H1 (cell line): Measurements from ENCODE around the gene KSR2. TPM values are rescaled to one million over a fixed set of nuclear protein-coding genes. Genes with fewer than 3 reads are reported as not detected.
A peak's percentile ranks its signal among the peaks of the same experiment; 100 is the strongest.

Source experiments
- CTCF ChIA-PET: fragments of 300-600 bp; sonication (Branson Sonifier 250); formaldehyde crosslinking; loops from one replicate; lab custom pipeline; 2021; ENCODE audit not compliant: partially characterized antibody; lab: Charles Lee
- POLR2A ChIA-PET: fragments of 300-600 bp; sonication (Branson Sonifier 250); formaldehyde crosslinking; loops from one replicate; lab custom pipeline; 2021; ENCODE audit warnings: inconsistent platforms; ENCODE audit not compliant: partially characterized antibody; lab: Charles Lee
- DNase-seq, 2 experiments: peaks; one replicate each; pipeline versions ENCODE4 v3.0.0 to v3.0.0-alpha.2; 2010 to 2022; ENCODE audit warnings: low spot score in 2 of 2, low read depth in 1 of 2, mixed read lengths in 1 of 2
- FAIRE-seq: peaks from 2 replicates; lab custom pipeline; 2011; peaks lifted over from hg19 to GRCh38; lab: Jason Lieb, UNC
- H2AFZ ChIP-seq: 2 replicates; pipeline ENCODE4 v1.8.1; 2012; ENCODE audit warnings: low read length, inconsistent platforms
- H2AK5ac ChIP-seq: 2 replicates; pipeline ENCODE4 v1.6.1; 2013; ENCODE audit warnings: low read depth, low read length
- H2BK120ac ChIP-seq: replicated peaks from 2 replicates; pipeline ENCODE3; 2013; ENCODE audit warnings: low read depth, low read length, inconsistent platforms
- H2BK12ac ChIP-seq: 2 replicates; pipeline ENCODE4 v1.6.1; 2013; ENCODE audit warnings: low read depth, low read length
- H2BK15ac ChIP-seq: 2 replicates; pipeline ENCODE4 v1.6.1; 2013; ENCODE audit warnings: low read length
- H2BK20ac ChIP-seq: 2 replicates; pipeline ENCODE4 v1.6.1; 2013; ENCODE audit warnings: low read length
- H2BK5ac ChIP-seq: 2 replicates; pipeline ENCODE4 v1.6.1; 2013; ENCODE audit warnings: low read depth, low read length
- H3K14ac ChIP-seq: 2 replicates; pipeline ENCODE4 v1.6.1; 2013; ENCODE audit warnings: inconsistent platforms; ENCODE audit not compliant: insufficient read length
- H3K18ac ChIP-seq: 2 replicates; pipeline ENCODE4 v1.6.1; 2013; ENCODE audit warnings: low read length; ENCODE audit errors: extremely low read depth
- H3K23ac ChIP-seq: 2 replicates; pipeline ENCODE4 v1.6.1; 2013; ENCODE audit warnings: inconsistent platforms; ENCODE audit not compliant: insufficient read length
- H3K23me2 ChIP-seq: 2 replicates; pipeline ENCODE4 v1.6.1; 2013; ENCODE audit warnings: low read depth, low read length
- H3K27ac ChIP-seq: 2 replicates; pipeline ENCODE4 v1.6.1; 2011; ENCODE audit warnings: low read depth, low read length, inconsistent platforms
- H3K27me3 ChIP-seq, 4 experiments: replicated peaks in 1 of 4; 1 replicate in 1 of 4; 2 replicates in 3 of 4; pipeline versions ENCODE4 v1.6.1 to v1.8.1; 2011 to 2013; ENCODE audit warnings: low read length in 3 of 4, mild to moderate bottlenecking in 3 of 4, inconsistent platforms in 2 of 4, mixed read lengths in 2 of 4, moderate library complexity in 1 of 4; ENCODE audit not compliant: control insufficient read depth in 3 of 4, insufficient read depth in 3 of 4; ENCODE audit errors: extremely low read depth in 1 of 4
- H3K36me3 ChIP-seq, 4 experiments: 2 replicates each; pipeline versions ENCODE4 v1.6.1 to v1.8.1; 2011 to 2013; ENCODE audit warnings: mild to moderate bottlenecking in 4 of 4, low read length in 3 of 4, moderate library complexity in 2 of 4, control low read depth in 1 of 4, inconsistent platforms in 1 of 4; ENCODE audit not compliant: insufficient read depth in 4 of 4, control insufficient read depth in 2 of 4
- H3K4ac ChIP-seq: replicated peaks from 2 replicates; pipeline ENCODE3; 2013; ENCODE audit warnings: low read length, low read depth, mixed read lengths, inconsistent platforms; ENCODE audit not compliant: insufficient read length
- H3K4me1 ChIP-seq, 4 experiments: replicated peaks in 1 of 4; 1 replicate in 1 of 4; 2 replicates in 3 of 4; pipeline versions ENCODE4 v1.6.1 to v1.8.1; 2011 to 2013; ENCODE audit warnings: low read length in 3 of 4, inconsistent platforms in 2 of 4, mixed read lengths in 1 of 4; ENCODE audit not compliant: insufficient read depth in 4 of 4, control insufficient read depth in 3 of 4
- H3K4me2 ChIP-seq, 2 experiments: 2 replicates each; pipeline versions ENCODE4 v1.6.1 to v1.8.1; 2011 to 2013; ENCODE audit warnings: low read depth in 2 of 2, low read length in 2 of 2, control low read depth in 1 of 2, inconsistent platforms in 1 of 2, mild to moderate bottlenecking in 1 of 2; ENCODE audit not compliant: insufficient read depth in 1 of 2
- H3K4me3 ChIP-seq, 4 experiments: fragments of 200-600, 300-600 bp in 1 of 4; sonication (generic), shearing (Covaris generic), sonication (Bioruptor Twin) in 1 of 4; 2 replicates each; pipeline versions ENCODE4 v1.5.1 to v1.8.1; 2011 to 2016; ENCODE audit warnings: low read length in 4 of 4, low read depth in 3 of 4, control low read depth in 2 of 4, inconsistent platforms in 2 of 4, mild to moderate bottlenecking in 2 of 4, mixed read lengths in 1 of 4, moderate library complexity in 1 of 4; ENCODE audit not compliant: insufficient read depth in 2 of 4; ENCODE audit errors: extremely low read depth in 1 of 4
- H3K56ac ChIP-seq: replicated peaks from 2 replicates; pipeline ENCODE3; 2013; ENCODE audit warnings: low read depth, mild to moderate bottlenecking, mixed read lengths, low read length, inconsistent platforms; ENCODE audit not compliant: insufficient read length
- H3K79me1 ChIP-seq: 2 replicates; pipeline ENCODE4 v1.6.1; 2013; ENCODE audit warnings: low read depth, low read length, control low read depth
- H3K79me2 ChIP-seq, 2 experiments: 2 replicates each; pipeline versions ENCODE4 v1.6.1 to v1.8.1; 2012 to 2013; ENCODE audit warnings: low read length in 2 of 2, mild to moderate bottlenecking in 2 of 2, inconsistent platforms in 1 of 2; ENCODE audit not compliant: insufficient read depth in 2 of 2, control insufficient read depth in 1 of 2
- H3K9ac ChIP-seq, 4 experiments: replicated peaks in 1 of 4; 1 replicate in 1 of 4; 2 replicates in 3 of 4; pipeline versions ENCODE4 v1.6.1 to v1.8.1; 2011 to 2013; ENCODE audit warnings: low read depth in 3 of 4, low read length in 3 of 4, control low read depth in 2 of 4, mild to moderate bottlenecking in 2 of 4, moderate library complexity in 2 of 4, inconsistent platforms in 1 of 4; ENCODE audit errors: extremely low read depth in 1 of 4
- H3K9me3 ChIP-seq, 2 experiments: 2 replicates each; pipeline versions ENCODE4 v1.6.1 to v1.8.1; 2012 to 2013; ENCODE audit warnings: mild to moderate bottlenecking in 2 of 2, moderate library complexity in 2 of 2, control low read depth in 1 of 2, inconsistent platforms in 1 of 2, low read depth in 1 of 2, low read length in 1 of 2, mixed read lengths in 1 of 2; ENCODE audit not compliant: insufficient read depth in 2 of 2
- H4K20me1 ChIP-seq, 2 experiments: replicated peaks in 1 of 2; 2 replicates each; pipeline versions ENCODE3 to v1.8.1; 2011 to 2013; ENCODE audit warnings: inconsistent platforms in 2 of 2, low read length in 2 of 2, mild to moderate bottlenecking in 1 of 2; ENCODE audit not compliant: insufficient read depth in 2 of 2, control insufficient read depth in 1 of 2
- H4K5ac ChIP-seq: 2 replicates; pipeline ENCODE4 v1.6.1; 2013; ENCODE audit warnings: low read length, low read depth, mixed read lengths, inconsistent platforms; ENCODE audit not compliant: insufficient read length
- H4K8ac ChIP-seq: 2 replicates; pipeline ENCODE4 v1.8.0; 2013; ENCODE audit warnings: mild to moderate bottlenecking, moderate library complexity, low read length, inconsistent platforms; ENCODE audit not compliant: insufficient read depth; ENCODE audit errors: extremely low read depth
- H4K91ac ChIP-seq: replicated peaks from 2 replicates; pipeline ENCODE3; 2013; ENCODE audit warnings: low read length, mixed read lengths, inconsistent platforms; ENCODE audit not compliant: insufficient read length
- WGBS, 2 experiments: shearing (Covaris generic) in 1 of 2; methylation state at CpG; one replicate each; pipeline versions ENCODE4 v1.1.6 to v1.1.7; 2013 to 2015; ENCODE audit warnings: low lambda C conversion rate in 2 of 2, mixed read lengths in 2 of 2, inconsistent platforms in 1 of 2, low coverage in 1 of 2, missing lambda C conversion rate in 1 of 2; ENCODE audit not compliant: insufficient replicate concordance in 2 of 2, insufficient coverage in 1 of 2, insufficient read length in 1 of 2; ENCODE audit errors: extremely low coverage in 1 of 2, missing lambda C conversion rate in 1 of 2; 5-methylcytosine and 5-hydroxymethylcytosine counted together
- polyA plus RNA-seq, 7 experiments: library from polyadenylated mRNA; depleted of rRNA in 3 of 7; stranded (reverse) in 5 of 7; unstranded in 2 of 7; fragments of >200 nt in 5 of 7; fragments of 200-250 nt in 2 of 7; gene quantifications; 1 replicate in 5 of 7; 2 replicates in 1 of 7; 4 replicates in 1 of 7; pipeline versions ENCODE4 v1.2.1 to v1.2.3, GENCODE V29; 2011 to 2013; ENCODE audit warnings: missing spikeins in 2 of 7, mixed read lengths in 2 of 7
- total RNA-seq: library from RNA; stranded (reverse); fragmentation: NEBNext Ultra II Directional; extraction: Animal tissue kit (Norgen Biotek cat#: 25700); gene quantifications from 2 replicates; pipeline ENCODE4 v1.2.1, GENCODE V29; 2021
- TF ChIP-seq, protein P1 (sequence below): IDR thresholded peaks from 2 replicates; pipeline ENCODE4 v1.6.1; 2012; ENCODE audit warnings: low read length, inconsistent platforms

Gene KSR2
- total and polyA plus RNA-seq, 2 of the 8 experiments (the other 6 are each of a cell fraction or from before 2014, with no cell fraction given) = 0.74 to 2.2 TPM

- Histone ChIP-seq H2BK12ac (no peak overlapping the region), H3K4me1 (peaks cover 2 to 4% (median 3%) of the 10 kb centered on the region in 4 experiments), H4K91ac (no peak overlapping the region), H2BK15ac (no peak overlapping the region), H3K4me3 (no peak overlapping the region), H3K4me2 (peak overlapping the region; percentile 29 to 100; a peak in 2 of 4 replicates), H3K23me2 (peaks cover 21% of the 10 kb centered on the region), H4K20me1 (no peaks in the 10 kb centered on the region), H3K36me3 (no peaks in the 10 kb centered on the region), H3K27me3 (peaks cover 0 to 7% (median 1%) of the 10 kb centered on the region in 4 experiments; a peak in 3 of 7 replicates), H2AFZ (no peak overlapping the region), H3K14ac (no peak overlapping the region), H2BK20ac (no peak overlapping the region), H3K27ac (no peak overlapping the region), H3K23ac (no peak overlapping the region), H4K8ac (no peak overlapping the region), H2AK5ac (no peak overlapping the region), H3K18ac (no peak overlapping the region), H3K79me1 (no peaks in the 10 kb centered on the region), H2BK120ac (no peak overlapping the region), H2BK5ac (no peak overlapping the region), H3K4ac (no peak overlapping the region), H3K79me2 (no peaks in the 10 kb centered on the region), H3K9ac (no peak overlapping the region), H4K5ac (no peak overlapping the region), H3K9me3 (peaks cover 2 to 3% of the 10 kb centered on the region in 2 experiments; a peak in 1 of 4 replicates), H3K56ac (no peak overlapping the region)
- no peak for FAIRE-seq
- WGBS, 2 experiments = 61% methylated on average over 5 of the region's 9 CpGs; no CpG with 5 or more reads in 1 of the 2 experiments
- ChIA-PET POLR2A (interaction anchor here (0.9 to 1.7 kb wide), 2 partner anchors 12 to 62 kb away, joined by 3 to 4 read pairs; no protein-coding TSS in a partner anchor), CTCF (interaction anchor here (0.6 kb wide), 1 partner anchor 12 kb away, joined by 4 read pairs; no protein-coding TSS in a partner anchor)
- DNase-seq = no peak
- TF ChIP-seq, protein P1, sequence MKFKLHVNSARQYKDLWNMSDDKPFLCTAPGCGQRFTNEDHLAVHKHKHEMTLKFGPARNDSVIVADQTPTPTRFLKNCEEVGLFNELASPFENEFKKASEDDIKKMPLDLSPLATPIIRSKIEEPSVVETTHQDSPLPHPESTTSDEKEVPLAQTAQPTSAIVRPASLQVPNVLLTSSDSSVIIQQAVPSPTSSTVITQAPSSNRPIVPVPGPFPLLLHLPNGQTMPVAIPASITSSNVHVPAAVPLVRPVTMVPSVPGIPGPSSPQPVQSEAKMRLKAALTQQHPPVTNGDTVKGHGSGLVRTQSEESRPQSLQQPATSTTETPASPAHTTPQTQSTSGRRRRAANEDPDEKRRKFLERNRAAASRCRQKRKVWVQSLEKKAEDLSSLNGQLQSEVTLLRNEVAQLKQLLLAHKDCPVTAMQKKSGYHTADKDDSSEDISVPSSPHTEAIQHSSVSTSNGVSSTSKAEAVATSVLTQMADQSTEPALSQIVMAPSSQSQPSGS = no peak
Measured at GRCh38 chr12:117966511-117966910, 2.3 kb downstream of the KSR2 start.
